IMR-90 (cell line): ENCODE data around the gene CLK1. TPM values are rescaled to one million over a fixed set of nuclear protein-coding genes. Genes with fewer than 3 reads are reported as not detected.

ENCODE experiments used
- ATAC-seq: fragments of 200-7000 bp; cut with Tn5 transposase; 2 replicates; pipeline ENCODE4 v1.9.1; 2020; ENCODE audit warnings: low read depth, mild to moderate bottlenecking, moderate library complexity
- BruUV-seq: library from RNA; stranded (reverse); fragments of 400-500 nt; replicated peaks from 2 replicates; lab custom pipeline; 2021; lab: Mats Ljungman, UMichigan
- CTCF ChIA-PET: fragments of 300-600 bp; formaldehyde crosslinking; extraction: SDS; loops from one replicate; lab custom pipeline; 2021; ENCODE audit warnings: antibody characterized with exemption; lab: Yijun Ruan, JAX
- POLR2A ChIA-PET: fragments of 300-600 bp; sonication (Branson Sonifier 250); formaldehyde crosslinking; loops from one replicate; lab custom pipeline; 2022; ENCODE audit warnings: antibody characterized with exemption; ENCODE audit not compliant: unreplicated experiment; lab: Charles Lee
- DNase-seq: peaks from one replicate; pipeline ENCODE4 v3.0.0; 2013
- H2AFZ ChIP-seq: replicated peaks from 2 replicates; pipeline ENCODE3; 2013; ENCODE audit warnings: low read length, mild to moderate bottlenecking; ENCODE audit not compliant: poor library complexity
- H2AK5ac ChIP-seq: 2 replicates; pipeline ENCODE4 v1.6.1; 2013; ENCODE audit warnings: low read depth, low read length, inconsistent platforms
- H2AK9ac ChIP-seq: replicated peaks from 2 replicates; pipeline ENCODE3; 2013; ENCODE audit warnings: mild to moderate bottlenecking, low read depth, low read length, moderate library complexity; ENCODE audit not compliant: poor library complexity
- H2BK120ac ChIP-seq: 2 replicates; pipeline ENCODE4 v1.6.1; 2013; ENCODE audit warnings: low read depth, low read length, inconsistent platforms
- H2BK15ac ChIP-seq: 3 replicates; pipeline ENCODE4 v1.6.1; 2013; ENCODE audit warnings: low read depth, low read length, inconsistent platforms
- H2BK20ac ChIP-seq: 2 replicates; pipeline ENCODE4 v1.6.1; 2013; ENCODE audit warnings: low read depth, mild to moderate bottlenecking, inconsistent platforms, low read length, moderate library complexity
- H2BK5ac ChIP-seq: 2 replicates; pipeline ENCODE4 v1.6.1; 2013; ENCODE audit warnings: mild to moderate bottlenecking, low read depth, low read length, inconsistent platforms; ENCODE audit not compliant: poor library complexity, severe bottlenecking
- H3K14ac ChIP-seq: replicated peaks from 2 replicates; pipeline ENCODE4 v1.6.1; 2013; ENCODE audit warnings: low read depth, low read length, inconsistent platforms
- H3K18ac ChIP-seq: 2 replicates; pipeline ENCODE4 v1.6.1; 2013; ENCODE audit warnings: low read depth, low read length, control low read depth
- H3K23ac ChIP-seq: 2 replicates; pipeline ENCODE4 v1.6.1; 2013; ENCODE audit warnings: low read depth, low read length, inconsistent platforms
- H3K27ac ChIP-seq: 2 replicates; pipeline ENCODE4 v1.5.1; 2013; ENCODE audit warnings: mild to moderate bottlenecking, control low read depth, low read length; ENCODE audit not compliant: insufficient read depth
- H3K27me3 ChIP-seq: 2 replicates; pipeline ENCODE4 v1.6.1; 2013; ENCODE audit warnings: low read length; ENCODE audit not compliant: control insufficient read depth, insufficient read depth
- H3K36me3 ChIP-seq: 2 replicates; pipeline ENCODE4 v1.6.1; 2013; ENCODE audit warnings: low read length, mixed read lengths; ENCODE audit not compliant: control insufficient read depth, insufficient read depth
- H3K4ac ChIP-seq: 2 replicates; pipeline ENCODE4 v1.6.1; 2013; ENCODE audit warnings: low read depth, low read length, inconsistent platforms
- H3K4me1 ChIP-seq: 2 replicates; pipeline ENCODE4 v1.6.1; 2013; ENCODE audit warnings: low read length, mixed read lengths; ENCODE audit not compliant: control insufficient read depth, insufficient read depth
- H3K4me2 ChIP-seq: 2 replicates; pipeline ENCODE4 v1.6.1; 2013; ENCODE audit warnings: low read depth, mild to moderate bottlenecking, control low read depth, low read length, moderate library complexity
- H3K4me3 ChIP-seq: 2 replicates; pipeline ENCODE4 v1.5.1; 2013; ENCODE audit warnings: low read depth, mild to moderate bottlenecking, control low read depth, low read length, moderate library complexity; ENCODE audit not compliant: insufficient read depth
- H3K56ac ChIP-seq: 2 replicates; pipeline ENCODE4 v1.6.1; 2013; ENCODE audit warnings: low read length, inconsistent platforms; ENCODE audit not compliant: insufficient read depth; ENCODE audit errors: extremely low read depth
- H3K79me1 ChIP-seq, 2 experiments: 2 replicates each; pipeline ENCODE4 v1.6.1; 2013; ENCODE audit warnings: low read length in 2 of 2, inconsistent platforms in 1 of 2, low read depth in 1 of 2
- H3K9ac ChIP-seq: 2 replicates; pipeline ENCODE4 v1.6.1; 2013; ENCODE audit warnings: low read depth, low read length, control low read depth
- H3K9me1 ChIP-seq: 2 replicates; pipeline ENCODE4 v1.6.1; 2013; ENCODE audit warnings: low read length, inconsistent platforms; ENCODE audit not compliant: insufficient read depth
- H3K9me3 ChIP-seq: 2 replicates; pipeline ENCODE4 v1.6.1; 2013; ENCODE audit warnings: low read length; ENCODE audit not compliant: control insufficient read depth, insufficient read depth
- H4K20me1 ChIP-seq: 2 replicates; pipeline ENCODE4 v1.6.1; 2013; ENCODE audit warnings: low read length, inconsistent platforms; ENCODE audit not compliant: insufficient read depth
- H4K5ac ChIP-seq: 2 replicates; pipeline ENCODE4 v1.6.1; 2013; ENCODE audit warnings: mild to moderate bottlenecking, low read depth, low read length, control low read depth
- H4K8ac ChIP-seq, 2 experiments: 2 replicates each; pipeline ENCODE4 v1.6.1; 2013; ENCODE audit warnings: low read depth in 2 of 2, low read length in 2 of 2, control low read depth in 1 of 2, inconsistent platforms in 1 of 2
- H4K91ac ChIP-seq: 2 replicates; pipeline ENCODE4 v1.6.1; 2013; ENCODE audit warnings: low read depth, low read length, inconsistent platforms; ENCODE audit not compliant: insufficient read depth
- BHLHE40 ChIP-seq: fragments of 150-350 bp; IDR thresholded peaks from 2 replicates; pipeline ENCODE4 v1.6.1; 2016; ENCODE audit warnings: mild to moderate bottlenecking, low read depth, low read length
- CEBPB ChIP-seq: IDR thresholded peaks from 2 replicates; pipeline ENCODE4 v1.6.1; 2012; ENCODE audit warnings: low read depth, low read length, improper control_type of control experiment
- CHD1 ChIP-seq: IDR thresholded peaks from 2 replicates; pipeline ENCODE4 v1.6.1; 2012; ENCODE audit warnings: low read depth, low read length, improper control_type of control experiment
- CTCF ChIP-seq: conservative IDR thresholded peaks from 2 replicates; pipeline ENCODE4 v1.5.1; 2012; ENCODE audit warnings: mild to moderate bottlenecking, low read depth, low read length, improper control_type of control experiment
- FOS ChIP-seq: fragments of 150-350 bp; IDR thresholded peaks from 2 replicates; pipeline ENCODE4 v1.6.1; 2016; ENCODE audit warnings: low read depth, low read length
- MAFK ChIP-seq: IDR thresholded peaks from 2 replicates; pipeline ENCODE4 v1.6.1; 2012; ENCODE audit warnings: low read depth, low read length, improper control_type of control experiment
- MAZ ChIP-seq: IDR thresholded peaks from 2 replicates; pipeline ENCODE4 v1.6.1; 2012; ENCODE audit warnings: low read depth, mild to moderate bottlenecking, low read length, improper control_type of control experiment, moderate library complexity, borderline replicate concordance
- MXI1 ChIP-seq: IDR thresholded peaks from 2 replicates; pipeline ENCODE4 v1.6.1; 2012; ENCODE audit warnings: low read depth, mild to moderate bottlenecking, low read length, moderate library complexity, borderline replicate concordance
- NFE2L2 ChIP-seq: fragments of 150-350 bp; IDR thresholded peaks from 2 replicates; pipeline ENCODE4 v1.6.1; 2016; ENCODE audit warnings: low read depth, mild to moderate bottlenecking, low read length
- POLR2A ChIP-seq: IDR thresholded peaks from 2 replicates; pipeline ENCODE4 v1.6.1; 2012; ENCODE audit warnings: mild to moderate bottlenecking, low read depth, low read length
- RAD21 ChIP-seq: IDR thresholded peaks from 2 replicates; pipeline ENCODE4 v1.6.1; 2012; ENCODE audit warnings: low read length, improper control_type of control experiment
- RCOR1 ChIP-seq: IDR thresholded peaks from 2 replicates; pipeline ENCODE4 v1.6.1; 2012; ENCODE audit warnings: mild to moderate bottlenecking, low read length, improper control_type of control experiment; ENCODE audit not compliant: insufficient replicate concordance
- RFX5 ChIP-seq: IDR thresholded peaks from 2 replicates; pipeline ENCODE4 v1.8.0; 2012; ENCODE audit warnings: low read depth, mild to moderate bottlenecking, low read length, moderate library complexity
- SMC3 ChIP-seq: fragments of 150-350 bp; IDR thresholded peaks from 2 replicates; pipeline ENCODE4 v1.6.1; 2016; ENCODE audit warnings: low read depth, mild to moderate bottlenecking, antibody characterized with exemption, low read length, moderate library complexity
- WGBS, 2 experiments: methylation state at CpG; one replicate each; pipeline versions ENCODE4 v1.1.5 to v1.1.7; 2013; ENCODE audit warnings: missing lambda C conversion rate in 2 of 2; ENCODE audit not compliant: insufficient read length in 1 of 2; ENCODE audit errors: extremely low coverage in 2 of 2; 5-methylcytosine and 5-hydroxymethylcytosine counted together
- dilution Hi-C: fragments of 300-500 bp; cut with HindIII; formaldehyde crosslinking; loops from one replicate; pipeline ENCODE4 v1.14.3; 2018; ENCODE audit warnings: low sequenced_read_pairs; ENCODE audit not compliant: unreplicated experiment
- in situ Hi-C: fragments of 300-500 bp; cut with MboI; formaldehyde crosslinking; loops from 3 replicates; pipeline ENCODE4 v1.14.3; 2019; ENCODE audit warnings: low sequenced_read_pairs, inconsistent platforms, mixed read lengths
- intact Hi-C: fragments of 100-400 bp; cut with micrococcal nuclease; formaldehyde crosslinking; loops from 2 replicates; pipeline ENCODE4 v1.10.0; 2022
- polyA plus RNA-seq, 3 experiments: library from polyadenylated mRNA; depleted of rRNA; stranded (reverse); fragments of >200 nt; gene quantifications; 2 replicates each; pipeline ENCODE4 v1.2.3, GENCODE V29; 2012; ENCODE audit warnings: low replicate concordance in 1 of 3
- total RNA-seq: library from RNA; depleted of rRNA; stranded (reverse); fragments of >200 nt; gene quantifications from 2 replicates; pipeline ENCODE4 v1.2.3, GENCODE V29; 2012
- TF ChIP-seq, protein P1 (sequence below): fragments of 150-350 bp; IDR thresholded peaks from 2 replicates; pipeline ENCODE4 v1.6.1; 2016; ENCODE audit warnings: low read depth, mild to moderate bottlenecking, low read length, moderate library complexity, borderline replicate concordance
- TF ChIP-seq, protein P2 (sequence below): fragments of 150-350 bp; IDR thresholded peaks from 2 replicates; pipeline ENCODE4 v1.6.1; 2017; ENCODE audit warnings: mild to moderate bottlenecking, antibody characterized with exemption, low read length, low read depth

CLK1 gene
- total and polyA plus RNA-seq, 2 of the 4 experiments (the other 2 are of a cell fraction), result 26.2 to 35.5 TPM

DNA sequence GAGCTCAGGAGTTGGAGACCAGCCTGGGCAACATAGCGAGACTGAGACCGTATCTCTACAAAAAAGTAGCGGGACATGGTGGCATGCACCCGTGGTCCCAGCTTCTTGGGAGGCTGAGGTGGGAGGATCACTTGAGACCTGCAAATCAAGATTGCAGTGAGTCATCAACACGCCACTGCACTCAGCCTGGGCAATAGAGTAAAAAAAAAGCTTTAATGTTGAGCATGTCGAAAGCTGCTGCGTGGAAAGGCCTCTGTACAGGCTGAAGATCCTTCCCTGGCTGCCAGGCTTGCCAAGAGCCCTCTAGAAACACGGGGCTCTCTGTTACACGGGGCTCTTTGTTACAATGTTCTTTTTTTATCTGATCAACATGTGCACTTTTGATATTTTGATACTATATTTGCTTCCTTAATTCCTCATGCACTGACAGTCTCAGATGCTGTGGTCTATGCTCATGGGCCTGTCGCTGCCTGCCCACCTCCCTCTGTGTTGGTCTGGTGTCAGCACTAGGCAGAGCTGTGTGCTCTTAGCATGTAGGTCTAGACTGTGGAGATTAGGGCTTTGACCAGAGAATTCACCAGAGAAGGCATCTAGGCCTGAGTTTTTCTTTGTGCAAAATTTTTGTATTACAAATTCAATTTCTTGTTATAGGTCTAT is 18.7 kb downstream of the CLK1 start:
- dilution Hi-C loops, result no loop called here
- H4K20me1 ChIP-seq, result no peaks in the 10 kb centered on the region
- no peak for DNase-seq
- no peak for TF ChIP-seq CTCF
- no peak for TF ChIP-seq RAD21
- TF ChIP-seq MAFK, result no peak
- no peak for TF ChIP-seq CEBPB
- no peak for TF ChIP-seq BHLHE40
- TF ChIP-seq, protein P1, sequence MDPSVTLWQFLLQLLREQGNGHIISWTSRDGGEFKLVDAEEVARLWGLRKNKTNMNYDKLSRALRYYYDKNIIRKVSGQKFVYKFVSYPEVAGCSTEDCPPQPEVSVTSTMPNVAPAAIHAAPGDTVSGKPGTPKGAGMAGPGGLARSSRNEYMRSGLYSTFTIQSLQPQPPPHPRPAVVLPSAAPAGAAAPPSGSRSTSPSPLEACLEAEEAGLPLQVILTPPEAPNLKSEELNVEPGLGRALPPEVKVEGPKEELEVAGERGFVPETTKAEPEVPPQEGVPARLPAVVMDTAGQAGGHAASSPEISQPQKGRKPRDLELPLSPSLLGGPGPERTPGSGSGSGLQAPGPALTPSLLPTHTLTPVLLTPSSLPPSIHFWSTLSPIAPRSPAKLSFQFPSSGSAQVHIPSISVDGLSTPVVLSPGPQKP, result no peak
- no peak for TF ChIP-seq RCOR1
- TF ChIP-seq, protein P2, sequence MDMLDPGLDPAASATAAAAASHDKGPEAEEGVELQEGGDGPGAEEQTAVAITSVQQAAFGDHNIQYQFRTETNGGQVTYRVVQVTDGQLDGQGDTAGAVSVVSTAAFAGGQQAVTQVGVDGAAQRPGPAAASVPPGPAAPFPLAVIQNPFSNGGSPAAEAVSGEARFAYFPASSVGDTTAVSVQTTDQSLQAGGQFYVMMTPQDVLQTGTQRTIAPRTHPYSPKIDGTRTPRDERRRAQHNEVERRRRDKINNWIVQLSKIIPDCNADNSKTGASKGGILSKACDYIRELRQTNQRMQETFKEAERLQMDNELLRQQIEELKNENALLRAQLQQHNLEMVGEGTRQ, result no peak
- no peak for TF ChIP-seq SMC3
- TF ChIP-seq RFX5, result no peak
- no peak for TF ChIP-seq MXI1
- TF ChIP-seq MAZ, result no peak
- TF ChIP-seq FOS, result no peak
- TF ChIP-seq NFE2L2, result no peak
- no peak for TF ChIP-seq CHD1
- no peak for TF ChIP-seq POLR2A
- no peaks in the 10 kb centered on the region for H3K79me1 ChIP-seq
- no peak overlapping the region for H2BK5ac ChIP-seq
- H2AK9ac ChIP-seq, result no peak overlapping the region
- no peak overlapping the region for H3K9ac ChIP-seq
- no peaks in the 10 kb centered on the region for H3K9me3 ChIP-seq
- 88% methylated on average over 5 of the region's 10 CpGs; no CpG with 5 or more reads in 1 of the 2 experiments for WGBS, 2 experiments
- no peak overlapping the region for H2BK15ac ChIP-seq
- no peak overlapping the region for H2AK5ac ChIP-seq
- intact Hi-C loops, result loop anchor here (2.0 kb wide), 1 partner anchor 13 kb away; no protein-coding TSS in a partner anchor
- H4K5ac ChIP-seq, result no peak overlapping the region
- no peak overlapping the region for H4K91ac ChIP-seq
- H3K4me3 ChIP-seq, result no peak overlapping the region
- H3K27me3 ChIP-seq, result no peaks in the 10 kb centered on the region; the same call in none of the 2 replicates
- no peak overlapping the region for H3K56ac ChIP-seq
- in situ Hi-C loops, result no loop called here
- no peak overlapping the region for H3K18ac ChIP-seq
- H3K14ac ChIP-seq, result no peak overlapping the region
- H3K36me3 ChIP-seq, result peaks cover 3% of the 10 kb centered on the region; the same call in 1 of the 2 replicates
- ChIA-PET POLR2A (no interaction called here), CTCF (no interaction called here)
- no peak overlapping the region for H2BK120ac ChIP-seq
- no peak overlapping the region for H3K23ac ChIP-seq
- peaks cover 5% of the 10 kb centered on the region; the same call in 1 of the 2 replicates for H3K9me1 ChIP-seq
- ATAC-seq, result no peak
- no TSS peak for BruUV-seq
- H3K27ac ChIP-seq, result no peak overlapping the region
- no peak overlapping the region for H2BK20ac ChIP-seq
- no peaks in the 10 kb centered on the region for H3K4me1 ChIP-seq
- no peak overlapping the region for H3K4me2 ChIP-seq
- no peak overlapping the region for H3K4ac ChIP-seq
- H4K8ac ChIP-seq, result no peak overlapping the region
- H2AFZ ChIP-seq, result no peak overlapping the region
